AG04449 (cell line): ENCODE measurements around the gene AP2A2.

Source experiments
- CTCF ChIA-PET: fragments of 350-600 bp; formaldehyde crosslinking; extraction: SDS; loops from one replicate; lab custom pipeline; 2021; ENCODE audit warnings: antibody characterized with exemption; lab: Yijun Ruan, JAX
- POLR2A ChIA-PET: fragments of 400-600, 350-600 bp; formaldehyde crosslinking; extraction: SDS; loops from one replicate; lab custom pipeline; 2020; ENCODE audit warnings: antibody characterized with exemption, inconsistent platforms; lab: Yijun Ruan, JAX
- DNase-seq: peaks from one replicate; pipeline ENCODE4 v3.0.0-alpha.2; 2010; ENCODE audit warnings: low read depth, low spot score
- H3K4me3 ChIP-seq: 2 replicates; pipeline ENCODE4 v1.5.1; 2011; ENCODE audit warnings: low read depth, mild to moderate bottlenecking, control low read depth, low read length
- CTCF ChIP-seq: IDR thresholded peaks from one replicate; pipeline ENCODE4 v1.5.1; 2011; ENCODE audit warnings: mild to moderate bottlenecking, moderate library complexity, low read length, control low read depth, inconsistent platforms; ENCODE audit not compliant: insufficient read depth; ENCODE audit errors: missing control alignments

AP2A2 gene

GRCh38 chr11:1017269-1018005 is 91.8 kb downstream of the AP2A2 start:
- no peak for DNase-seq
- CTCF ChIA-PET = interaction anchor here (0.8 kb wide), 1 partner anchor 38 kb away, joined by 4 read pairs; no protein-coding TSS in a partner anchor
- no peak for TF ChIP-seq CTCF
- no peak overlapping the region for H3K4me3 ChIP-seq
- POLR2A ChIA-PET = no interaction called here

- TF ChIP-seq CTCF = no peak
- no peak overlapping the region for H3K4me3 ChIP-seq
- no peak for DNase-seq
- CTCF ChIA-PET = no interaction called here
- POLR2A ChIA-PET = no interaction called here
Measured at GRCh38 chr11:1018091-1018490, 92.4 kb downstream of the AP2A2 start.

DNA sequence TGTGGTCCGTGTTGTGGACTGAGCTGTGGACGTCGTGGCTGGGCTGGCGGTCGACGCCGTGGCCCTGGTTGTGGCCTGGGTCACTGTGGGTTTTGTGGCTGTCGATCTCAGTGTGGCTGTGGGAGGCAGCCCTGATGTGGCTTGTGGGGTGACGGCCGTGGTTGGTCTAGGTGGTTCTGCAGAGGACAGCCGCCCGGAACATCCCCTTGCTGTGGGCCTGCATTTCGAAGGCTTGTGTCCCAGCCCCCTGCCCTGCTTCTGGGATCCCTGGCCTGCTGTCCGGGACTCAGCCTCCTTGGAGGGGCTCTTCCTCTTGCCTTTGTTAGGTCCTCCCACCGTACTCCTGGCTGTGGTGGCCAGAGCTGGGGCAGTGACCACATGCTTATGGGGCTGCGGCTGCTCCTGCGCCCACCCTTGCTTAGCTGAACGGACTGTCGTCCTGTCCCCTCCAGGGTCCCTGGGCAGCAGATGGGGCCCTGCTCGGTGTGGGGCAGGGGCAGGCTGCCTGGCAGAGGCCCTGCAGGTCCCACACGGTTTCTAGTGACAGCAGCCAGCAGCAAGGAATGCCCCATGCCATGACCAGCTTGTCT is 93.7 kb downstream of the AP2A2 start:
- ChIA-PET CTCF (no interaction called here), POLR2A (no interaction called here)
- no peak for DNase-seq
- no peak overlapping the region for H3K4me3 ChIP-seq
- no peak for TF ChIP-seq CTCF

- TF ChIP-seq CTCF = no peak
- no peak for DNase-seq
- H3K4me3 ChIP-seq = no peak overlapping the region
- ChIA-PET CTCF (no interaction called here), POLR2A (no interaction called here)
Measured at GRCh38 chr11:1020211-1020905, 94.7 kb downstream of the AP2A2 start.

DNA sequence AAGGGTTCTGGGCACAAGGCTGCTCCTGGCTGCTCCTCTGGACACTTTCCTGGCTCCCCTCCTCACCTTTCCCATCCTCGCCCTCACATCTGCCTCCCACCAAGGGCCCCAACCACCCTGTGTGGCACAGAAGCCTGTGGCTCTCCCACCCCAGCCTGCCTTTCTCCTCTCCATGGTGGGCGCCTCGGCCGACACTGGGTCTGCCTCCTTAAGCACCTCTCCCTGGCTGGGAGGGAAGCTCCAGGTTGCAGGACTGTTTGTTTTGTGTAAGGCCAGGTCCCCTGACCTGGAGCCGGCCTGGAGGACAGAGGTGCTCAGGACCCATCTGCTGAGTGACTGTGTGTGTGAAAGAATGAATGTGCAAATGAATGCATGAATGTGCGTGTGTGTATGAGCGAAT is 96.7 kb downstream of the AP2A2 start:
- no peak for DNase-seq
- TF ChIP-seq CTCF = no peak
- no peak overlapping the region for H3K4me3 ChIP-seq
- POLR2A ChIA-PET = no interaction called here
- CTCF ChIA-PET = no interaction called here
